BJ (cell line): ENCODE data around the gene TXNDC15. TPM values are rescaled to one million over a fixed set of nuclear protein-coding genes. Genes with fewer than 3 reads are reported as not detected.

Source experiments
- CTCF ChIA-PET: fragments of 350-600 bp; formaldehyde crosslinking; extraction: SDS; loops from one replicate; lab custom pipeline; 2021; ENCODE audit warnings: antibody characterized with exemption, inconsistent platforms; lab: Yijun Ruan, JAX
- POLR2A ChIA-PET: fragments of 300-600 bp; sonication (Branson Sonifier 250); formaldehyde crosslinking; extraction: SDS; loops from one replicate; lab custom pipeline; 2021; ENCODE audit warnings: antibody characterized with exemption; lab: Charles Lee
- DNase-seq: peaks from one replicate; pipeline ENCODE4 v3.0.0-alpha.2; 2011; ENCODE audit warnings: low read depth
- H3K27me3 ChIP-seq: 2 replicates; pipeline ENCODE4 v1.6.0; 2011; ENCODE audit warnings: low read length; ENCODE audit not compliant: control insufficient read depth, insufficient read depth
- H3K36me3 ChIP-seq: 2 replicates; pipeline ENCODE4 v1.5.1; 2011; ENCODE audit warnings: low read length; ENCODE audit not compliant: control insufficient read depth, insufficient read depth
- H3K4me3 ChIP-seq: 2 replicates; pipeline ENCODE4 v1.5.1; 2011; ENCODE audit warnings: low read depth, mild to moderate bottlenecking, control low read depth, low read length
- polyA plus RNA-seq: library from polyadenylated mRNA; depleted of rRNA; stranded (reverse); fragments of >200 nt; gene quantifications from 2 replicates; pipeline ENCODE4 v1.2.3, GENCODE V29; 2011
- TF ChIP-seq, protein P1 (sequence below): IDR thresholded peaks from 2 replicates; pipeline ENCODE4 v1.5.1; 2011; ENCODE audit warnings: low read depth, mild to moderate bottlenecking, control low read depth, inconsistent platforms, low read length, moderate library complexity; ENCODE audit not compliant: insufficient read depth

Gene TXNDC15
- polyA plus RNA-seq, 1 experiment: 178 TPM

DNA sequence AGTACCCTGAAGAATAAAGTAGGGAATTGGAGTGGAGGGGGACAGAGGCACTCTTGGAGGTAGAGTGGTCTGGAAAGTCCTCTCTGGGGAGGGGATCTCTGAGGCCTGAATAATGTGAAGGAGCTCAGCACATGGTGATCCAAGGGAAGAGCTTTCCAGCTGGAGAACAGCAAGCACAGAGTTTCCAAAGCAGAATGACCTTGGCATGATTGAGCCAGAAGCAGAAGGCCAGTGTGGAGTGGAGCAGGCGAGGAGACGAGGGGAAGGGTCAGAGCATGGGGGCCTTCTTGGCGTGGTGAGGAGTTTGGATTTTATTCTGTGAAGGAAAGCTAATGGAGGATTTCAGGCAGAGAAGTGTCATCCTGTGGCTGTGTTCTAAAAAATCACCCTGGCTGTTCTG is 39.1 kb downstream of the TXNDC15 start:
- Histone ChIP-seq H3K4me3 (no peak overlapping the region), H3K36me3 (no peaks in the 10 kb centered on the region), H3K27me3 (no peaks in the 10 kb centered on the region)
- no peak for DNase-seq
- POLR2A ChIA-PET: interaction anchor here (0.5 kb wide), 1 partner anchor 173 kb away, joined by 4 read pairs; no protein-coding TSS in a partner anchor
- CTCF ChIA-PET: interaction anchor here (0.6 to 1.4 kb wide), 3 partner anchors 8 to 113 kb away, joined by 4 to 5 read pairs (median 4); partner anchors contain the start of gene PCBD2
- TF ChIP-seq, protein P1, sequence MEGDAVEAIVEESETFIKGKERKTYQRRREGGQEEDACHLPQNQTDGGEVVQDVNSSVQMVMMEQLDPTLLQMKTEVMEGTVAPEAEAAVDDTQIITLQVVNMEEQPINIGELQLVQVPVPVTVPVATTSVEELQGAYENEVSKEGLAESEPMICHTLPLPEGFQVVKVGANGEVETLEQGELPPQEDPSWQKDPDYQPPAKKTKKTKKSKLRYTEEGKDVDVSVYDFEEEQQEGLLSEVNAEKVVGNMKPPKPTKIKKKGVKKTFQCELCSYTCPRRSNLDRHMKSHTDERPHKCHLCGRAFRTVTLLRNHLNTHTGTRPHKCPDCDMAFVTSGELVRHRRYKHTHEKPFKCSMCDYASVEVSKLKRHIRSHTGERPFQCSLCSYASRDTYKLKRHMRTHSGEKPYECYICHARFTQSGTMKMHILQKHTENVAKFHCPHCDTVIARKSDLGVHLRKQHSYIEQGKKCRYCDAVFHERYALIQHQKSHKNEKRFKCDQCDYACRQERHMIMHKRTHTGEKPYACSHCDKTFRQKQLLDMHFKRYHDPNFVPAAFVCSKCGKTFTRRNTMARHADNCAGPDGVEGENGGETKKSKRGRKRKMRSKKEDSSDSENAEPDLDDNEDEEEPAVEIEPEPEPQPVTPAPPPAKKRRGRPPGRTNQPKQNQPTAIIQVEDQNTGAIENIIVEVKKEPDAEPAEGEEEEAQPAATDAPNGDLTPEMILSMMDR: no peak

DNA sequence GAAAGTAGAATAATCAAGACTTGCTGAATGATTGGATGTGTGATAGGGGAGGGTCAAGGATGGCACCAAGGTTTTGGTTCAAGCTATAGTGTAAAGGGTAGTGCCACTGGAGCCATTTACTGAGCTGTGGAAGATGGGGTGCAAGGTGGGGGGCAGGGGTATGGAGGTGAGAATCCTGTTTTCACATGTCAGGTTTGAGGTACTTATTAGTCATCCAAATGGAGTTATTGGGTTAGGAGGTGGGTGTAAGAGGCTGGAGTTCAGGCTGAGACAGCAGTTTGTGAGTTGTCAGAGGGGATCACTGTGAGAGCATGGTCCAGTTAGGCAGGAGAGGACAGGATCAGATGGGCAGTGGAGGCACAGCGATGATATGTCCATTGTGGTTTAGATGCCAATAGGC is 39.6 kb downstream of the TXNDC15 start:
- Histone ChIP-seq H3K36me3 (no peaks in the 10 kb centered on the region), H3K4me3 (no peak overlapping the region), H3K27me3 (no peaks in the 10 kb centered on the region)
- TF ChIP-seq, protein P1: no peak
- no peak for DNase-seq
- ChIA-PET CTCF (interaction anchor here (1.0 to 1.4 kb wide), 2 partner anchors 8 to 277 kb away, joined by 3 to 4 read pairs; no protein-coding TSS in a partner anchor), POLR2A (interaction anchor here (0.5 kb wide), 1 partner anchor 174 kb away, joined by 4 read pairs; no protein-coding TSS in a partner anchor)

DNA sequence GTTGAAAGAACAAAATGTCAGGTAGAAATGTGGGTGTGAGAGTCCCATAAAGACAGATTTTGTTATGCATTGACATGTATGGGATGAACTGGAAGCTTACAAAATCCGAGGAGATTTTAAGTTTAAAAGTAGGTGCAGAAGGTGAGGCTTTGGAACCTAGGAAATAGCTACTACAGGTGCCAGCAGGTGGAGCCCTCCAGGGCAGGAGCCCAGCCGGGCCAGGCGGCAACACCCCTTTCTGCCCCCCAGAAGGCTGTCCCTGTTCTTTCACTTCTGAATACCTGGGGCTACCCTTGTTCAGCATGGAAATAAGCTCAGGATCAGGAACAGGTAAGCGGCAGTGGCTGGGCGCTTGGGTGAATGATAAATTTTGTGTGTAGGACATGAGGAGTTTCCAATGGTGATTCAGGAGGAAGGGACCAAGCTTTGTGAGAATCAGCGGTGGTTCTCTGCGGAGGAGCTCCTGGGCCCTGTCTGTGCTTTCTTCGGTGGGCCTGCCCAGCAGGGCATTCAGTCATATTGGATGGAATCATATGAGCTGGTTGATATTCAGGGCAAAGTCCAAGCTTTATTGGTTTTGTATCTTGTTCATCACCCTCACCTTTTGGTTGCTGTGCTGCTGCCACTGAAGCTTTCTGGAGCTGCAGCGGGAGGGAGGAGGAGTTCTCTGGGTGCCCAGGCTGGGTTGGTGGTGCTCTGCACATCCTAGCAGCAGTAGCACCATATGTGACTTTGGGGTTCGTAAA is 43.1 kb downstream of the TXNDC15 start:
- no peak for DNase-seq
- H3K36me3 ChIP-seq: peaks cover 5% of the 10 kb centered on the region; the same call in 1 of the 2 replicates
- TF ChIP-seq, protein P1: peak; percentile 6; the same call in 1 of the 2 replicates
- H3K27me3 ChIP-seq: no peaks in the 10 kb centered on the region
- ChIA-PET POLR2A (interaction anchor here (0.6 kb wide), 1 partner anchor 30 kb away, joined by 3 read pairs; no protein-coding TSS in a partner anchor), CTCF (interaction anchor here (0.6 to 3.0 kb wide), 8 partner anchors 9 to 420 kb away, joined by 3 to 13 read pairs (median 4); partner anchors contain the start of gene PCBD2)
- H3K4me3 ChIP-seq: no peak overlapping the region

DNA sequence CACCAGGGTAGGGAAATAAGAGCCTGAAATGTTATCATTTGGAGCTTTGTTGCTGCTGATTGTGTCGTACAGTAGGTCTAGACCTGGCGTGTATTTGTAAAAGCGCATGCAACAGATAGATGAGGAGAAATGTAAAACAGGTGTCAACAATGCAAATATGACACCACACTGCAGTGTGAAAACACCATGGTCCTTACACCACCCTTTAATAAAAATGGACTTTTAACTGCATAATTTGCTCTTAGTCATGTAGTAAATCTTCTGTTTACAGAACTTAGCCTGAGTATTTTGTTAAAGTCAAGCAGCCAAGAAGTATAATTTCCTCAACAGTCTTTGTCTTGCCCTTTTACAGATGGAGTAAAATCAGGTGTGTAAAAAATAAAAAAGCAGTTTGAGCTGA is 44.7 kb downstream of the TXNDC15 start:
- CTCF ChIA-PET: interaction anchor here (3.0 kb wide), 1 partner anchor 14 kb away, joined by 13 read pairs; the partner anchor contains the start of gene PCBD2
- POLR2A ChIA-PET: no interaction called here
- DNase-seq: no peak
- no peaks in the 10 kb centered on the region for H3K27me3 ChIP-seq
- no peak overlapping the region for H3K4me3 ChIP-seq
- peaks cover 5% of the 10 kb centered on the region; the same call in 1 of the 2 replicates for H3K36me3 ChIP-seq
- TF ChIP-seq, protein P1: no peak
